MM.1S (cell line): ENCODE results near the gene RAB14.

Source experiments
- EZH2 ChIP-seq: fragments of 300-600 bp; sonication (generic); optimal IDR thresholded peaks from 2 replicates; pipeline ENCODE3; 2017; ENCODE audit warnings: low read depth, mild to moderate bottlenecking, antibody characterized with exemption, low read length, mixed read lengths
- EZH2phosphoT487 ChIP-seq: fragments of 300-600 bp; sonication (generic); IDR thresholded peaks from 2 replicates; pipeline ENCODE4 v1.6.1; 2018; ENCODE audit warnings: antibody characterized with exemption, low read length
- TF ChIP-seq, protein P1 (sequence below): fragments of 300-600 bp; sonication (generic); IDR thresholded peaks from 2 replicates; pipeline ENCODE4 v1.5.1; 2016; ENCODE audit warnings: antibody characterized with exemption, low read length, mixed read lengths

DNA sequence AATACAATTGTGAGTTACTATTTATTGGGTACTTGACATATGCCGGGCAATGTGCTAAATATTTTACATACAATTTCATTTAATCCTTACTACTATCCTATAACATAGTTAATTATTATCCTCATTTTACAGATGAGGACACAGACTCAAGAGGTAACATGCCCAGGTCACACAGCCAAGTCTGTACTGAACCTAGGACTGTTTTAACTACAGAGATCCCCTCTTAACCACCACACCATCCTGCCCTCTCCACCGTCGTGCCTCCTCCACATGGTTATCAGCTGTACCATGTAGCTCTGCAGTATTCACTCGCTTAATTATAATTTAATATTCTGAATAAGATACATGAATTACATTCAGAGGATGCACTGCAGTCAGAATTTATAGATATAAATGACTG lies 5.3 kb downstream of the RAB14 start:
- no peak for TF ChIP-seq EZH2
- TF ChIP-seq, protein P1, sequence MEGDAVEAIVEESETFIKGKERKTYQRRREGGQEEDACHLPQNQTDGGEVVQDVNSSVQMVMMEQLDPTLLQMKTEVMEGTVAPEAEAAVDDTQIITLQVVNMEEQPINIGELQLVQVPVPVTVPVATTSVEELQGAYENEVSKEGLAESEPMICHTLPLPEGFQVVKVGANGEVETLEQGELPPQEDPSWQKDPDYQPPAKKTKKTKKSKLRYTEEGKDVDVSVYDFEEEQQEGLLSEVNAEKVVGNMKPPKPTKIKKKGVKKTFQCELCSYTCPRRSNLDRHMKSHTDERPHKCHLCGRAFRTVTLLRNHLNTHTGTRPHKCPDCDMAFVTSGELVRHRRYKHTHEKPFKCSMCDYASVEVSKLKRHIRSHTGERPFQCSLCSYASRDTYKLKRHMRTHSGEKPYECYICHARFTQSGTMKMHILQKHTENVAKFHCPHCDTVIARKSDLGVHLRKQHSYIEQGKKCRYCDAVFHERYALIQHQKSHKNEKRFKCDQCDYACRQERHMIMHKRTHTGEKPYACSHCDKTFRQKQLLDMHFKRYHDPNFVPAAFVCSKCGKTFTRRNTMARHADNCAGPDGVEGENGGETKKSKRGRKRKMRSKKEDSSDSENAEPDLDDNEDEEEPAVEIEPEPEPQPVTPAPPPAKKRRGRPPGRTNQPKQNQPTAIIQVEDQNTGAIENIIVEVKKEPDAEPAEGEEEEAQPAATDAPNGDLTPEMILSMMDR, result no peak
- no peak for TF ChIP-seq EZH2phosphoT487
